ENCODE results near the gene ETV7.
"Not testable (repeated sequence)": the region's sequence is repeated elsewhere in the genome, so short reads cannot be mapped to it uniquely, and the experiment has no call there.

GRCh38 chr6:36364061-36364635 is 23.3 kb downstream of the ETV7 start:
- not testable (repeated sequence) for TF ChIP-seq POLR2AphosphoS5, POLR2A (IDR thresholded peaks at IDR 0.05)
- TF ChIP-seq, protein P1, sequence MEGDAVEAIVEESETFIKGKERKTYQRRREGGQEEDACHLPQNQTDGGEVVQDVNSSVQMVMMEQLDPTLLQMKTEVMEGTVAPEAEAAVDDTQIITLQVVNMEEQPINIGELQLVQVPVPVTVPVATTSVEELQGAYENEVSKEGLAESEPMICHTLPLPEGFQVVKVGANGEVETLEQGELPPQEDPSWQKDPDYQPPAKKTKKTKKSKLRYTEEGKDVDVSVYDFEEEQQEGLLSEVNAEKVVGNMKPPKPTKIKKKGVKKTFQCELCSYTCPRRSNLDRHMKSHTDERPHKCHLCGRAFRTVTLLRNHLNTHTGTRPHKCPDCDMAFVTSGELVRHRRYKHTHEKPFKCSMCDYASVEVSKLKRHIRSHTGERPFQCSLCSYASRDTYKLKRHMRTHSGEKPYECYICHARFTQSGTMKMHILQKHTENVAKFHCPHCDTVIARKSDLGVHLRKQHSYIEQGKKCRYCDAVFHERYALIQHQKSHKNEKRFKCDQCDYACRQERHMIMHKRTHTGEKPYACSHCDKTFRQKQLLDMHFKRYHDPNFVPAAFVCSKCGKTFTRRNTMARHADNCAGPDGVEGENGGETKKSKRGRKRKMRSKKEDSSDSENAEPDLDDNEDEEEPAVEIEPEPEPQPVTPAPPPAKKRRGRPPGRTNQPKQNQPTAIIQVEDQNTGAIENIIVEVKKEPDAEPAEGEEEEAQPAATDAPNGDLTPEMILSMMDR (IDR thresholded peaks at IDR 0.05): not testable (repeated sequence)

All from prostate gland (tissue), 2 donors.